Activated CD4-positive, alpha-beta memory T cell treated with anti-CD3 and anti-CD28 coated beads for 36 hours (primary cell): Measurements from ENCODE around the gene RGPD8. TPM values are rescaled to one million over a fixed set of nuclear protein-coding genes. Genes with fewer than 3 reads are reported as not detected.
"Not testable (repeated sequence)": the region's sequence is repeated elsewhere in the genome, so short reads cannot be mapped to it uniquely, and the experiment has no call there.

Source experiments
- CTCF ChIA-PET: fragments of 350-600 bp; sonication (Branson Sonifier 250); formaldehyde crosslinking; loops from one replicate; lab custom pipeline; 2021; ENCODE audit warnings: antibody characterized with exemption, inconsistent platforms; lab: Charles Lee
- POLR2A ChIA-PET: fragments of 350-600 bp; sonication (Branson Sonifier 250); formaldehyde crosslinking; loops from one replicate; lab custom pipeline; 2021; ENCODE audit warnings: antibody characterized with exemption; lab: Charles Lee
- DNase-seq: peaks from one replicate; pipeline ENCODE4 v3.0.0-alpha.2; 2020
- H3K27ac Mint-ChIP-seq: one replicate; pipeline ENCODE4 v1.8.0; 2021; ENCODE audit warnings: mixed read lengths
- H3K27me3 Mint-ChIP-seq: one replicate; pipeline ENCODE4 v1.8.0; 2021; ENCODE audit warnings: mixed read lengths
- H3K36me3 Mint-ChIP-seq: one replicate; pipeline ENCODE4 v1.8.0; 2021; ENCODE audit warnings: mixed read lengths
- H3K4me1 Mint-ChIP-seq: one replicate; pipeline ENCODE4 v1.8.0; 2021; ENCODE audit warnings: low read depth, mixed read lengths
- H3K4me3 Mint-ChIP-seq: one replicate; pipeline ENCODE4 v1.8.0; 2021; ENCODE audit warnings: mild to moderate bottlenecking, mixed read lengths
- H3K9me3 Mint-ChIP-seq: one replicate; pipeline ENCODE4 v1.8.0; 2021; ENCODE audit warnings: mixed read lengths
- intact Hi-C: fragments of 100-400 bp; cut with micrococcal nuclease; formaldehyde crosslinking; loops from one replicate; pipeline ENCODE4 v1.15.1; 2023
- total RNA-seq, 2 experiments: library from RNA; stranded (reverse); gene quantifications; one replicate each; pipeline ENCODE4 v1.2.3, GENCODE V29; 2021

The RGPD8 gene
- total RNA-seq = 10 to 100 TPM; 14.7 to 16.0 TPM

DNA sequence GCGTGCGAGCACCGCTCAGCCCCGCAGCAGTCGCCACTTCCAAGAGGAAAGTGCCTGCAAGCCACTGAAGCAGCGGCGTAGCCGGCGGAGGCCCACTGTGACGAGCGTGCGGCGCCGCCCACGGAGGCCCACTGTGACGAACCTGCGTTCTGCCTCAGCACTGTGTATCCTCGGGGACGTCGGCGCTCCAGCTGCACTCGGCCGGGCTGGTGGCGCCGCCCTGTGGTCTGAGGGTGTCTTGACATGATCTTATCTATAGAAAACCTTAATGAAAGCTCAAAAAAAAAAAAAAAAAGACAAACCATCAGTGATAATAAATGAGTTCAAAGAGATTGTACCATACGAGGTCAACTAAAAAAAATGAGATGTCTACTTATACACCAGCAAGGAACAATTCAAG lies at the start of gene RGPD8:
RGPD8 (minus strand) TSS at position 166 of the 400 bp plus-strand sequence. CDS start 192 bp downstream, outside the sequence.
- H3K27me3 Mint-ChIP-seq, H3K9me3 Mint-ChIP-seq, H3K36me3 Mint-ChIP-seq, POLR2A ChIA-PET: not testable (repeated sequence)
- peak; percentile 91 for DNase-seq
- intact Hi-C loops = loop anchor here (1.0 to 5.0 kb wide), 4 partner anchors 49 to 386 kb away; partner anchors contain the start of gene TTL
- CTCF ChIA-PET = interaction anchor here (0.7 to 1.3 kb wide), 2 partner anchors 164 to 312 kb away, joined by 3 to 6 read pairs; no protein-coding TSS in a partner anchor
- peak within 1 kb of the TSS; percentile 76 for H3K27ac Mint-ChIP-seq
- H3K4me1 Mint-ChIP-seq = peaks cover 14% of the 10 kb centered on the region
- peak within 1 kb of the TSS; percentile 83 for H3K4me3 Mint-ChIP-seq

DNA sequence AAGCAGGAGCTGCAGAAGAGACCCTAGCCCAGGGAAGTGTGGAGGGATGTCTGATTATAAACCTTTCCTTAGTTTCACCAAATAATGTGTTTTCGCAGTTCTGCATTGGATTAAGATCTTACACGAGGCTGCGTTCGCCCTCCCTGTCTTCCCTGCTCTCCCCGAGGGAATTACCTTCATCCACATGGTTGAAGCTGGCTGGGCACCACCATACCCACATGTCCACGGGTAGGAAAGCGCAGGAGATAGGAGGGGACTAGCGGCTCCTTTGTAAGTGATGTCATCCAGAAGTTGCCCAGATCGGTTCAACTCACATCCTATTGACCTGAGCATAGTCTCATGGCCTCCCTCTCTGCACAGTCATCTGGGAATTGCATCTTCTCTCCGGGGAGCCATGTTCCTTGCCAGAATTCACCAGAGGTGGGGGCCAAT lies 49.6 kb upstream of the RGPD8 start:
- Mint-ChIP-seq H3K4me1 (peaks cover 47% of the 10 kb centered on the region), H3K27ac (peak overlapping the region; percentile 77), H3K9me3 (no peaks in the 10 kb centered on the region), H3K36me3 (peaks cover 12% of the 10 kb centered on the region), H3K27me3 (no peaks in the 10 kb centered on the region), H3K4me3 (peak overlapping the region; percentile 92)
- DNase-seq = peak; percentile 25
- ChIA-PET CTCF (interaction anchor here (0.8 to 2.9 kb wide), 3 partner anchors 13 to 100 kb away, joined by 3 to 12 read pairs (median 5); no protein-coding TSS in a partner anchor), POLR2A (interaction anchor here (0.7 kb wide), 1 partner anchor 295 kb away, joined by 3 read pairs; no protein-coding TSS in a partner anchor)
- intact Hi-C loops = loop anchor here (5.0 kb wide), 3 partner anchors 51 to 226 kb away; partner anchors contain the start of genes RGPD8 and ZC3H8

GRCh38 chr2:112482309-112483041 lies 49.0 kb upstream of the RGPD8 start:
- Mint-ChIP-seq H3K27ac (peak overlapping the region; percentile 77), H3K9me3 (no peaks in the 10 kb centered on the region), H3K4me1 (peaks cover 41% of the 10 kb centered on the region), H3K4me3 (peak overlapping the region; percentile 92), H3K27me3 (no peaks in the 10 kb centered on the region), H3K36me3 (peaks cover 12% of the 10 kb centered on the region)
- intact Hi-C loops = loop anchor here (5.0 kb wide), 3 partner anchors 50 to 225 kb away; partner anchors contain the start of genes RGPD8 and ZC3H8
- DNase-seq = peak; percentile 44
- ChIA-PET POLR2A (interaction anchor here (0.7 kb wide), 1 partner anchor 294 kb away, joined by 3 read pairs; no protein-coding TSS in a partner anchor), CTCF (interaction anchor here (0.8 to 2.9 kb wide), 3 partner anchors 12 to 101 kb away, joined by 3 to 12 read pairs (median 5); no protein-coding TSS in a partner anchor)

DNA sequence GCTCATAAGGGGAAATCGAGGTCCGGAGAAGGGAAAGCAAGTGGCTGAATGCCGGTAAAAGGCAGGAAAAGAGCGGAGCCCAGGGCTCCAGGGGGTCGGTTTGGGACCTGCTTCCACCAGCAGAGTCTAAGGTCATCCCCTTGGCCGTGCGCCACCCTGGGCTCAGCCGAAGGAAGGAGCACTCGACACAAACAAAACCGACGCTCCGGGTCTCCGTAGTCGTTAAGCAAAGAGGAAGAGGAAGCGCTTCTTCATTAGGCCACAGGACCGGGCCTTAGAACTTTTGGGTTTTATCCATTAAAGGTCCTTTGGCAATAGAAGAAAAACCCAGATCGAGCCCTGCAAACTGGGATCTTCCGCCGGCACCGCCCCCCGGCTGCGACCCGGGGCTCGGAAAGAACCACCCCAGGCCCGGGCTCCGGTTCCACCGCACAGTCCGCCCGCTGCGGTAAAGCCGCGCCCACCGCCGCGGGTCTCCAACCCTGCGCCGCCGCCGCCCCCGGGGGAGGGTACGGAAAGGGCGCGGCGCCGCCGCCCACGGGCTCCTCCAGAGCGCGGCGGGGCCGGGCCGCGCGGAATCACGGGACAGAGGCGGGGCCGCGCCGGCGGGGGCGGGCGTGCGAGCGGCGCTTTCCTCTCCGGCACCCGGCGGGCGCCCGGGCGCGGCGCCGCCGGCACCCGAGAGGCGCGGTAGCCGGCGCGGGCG lies 48.2 kb upstream of the RGPD8 start, which contains the start of gene TTL:
TTL (plus strand) TSS at position 629 of the 706 bp plus-strand sequence. CDS start 189 bp downstream, outside the sequence.
- H3K4me3 Mint-ChIP-seq = peak within 1 kb of the TSS; percentile 92
- peak within 1 kb of the TSS; percentile 77 for H3K27ac Mint-ChIP-seq
- H3K36me3 Mint-ChIP-seq = peaks cover 12% of the 10 kb centered on the region
- no peaks in the 10 kb centered on the region for H3K27me3 Mint-ChIP-seq
- ChIA-PET POLR2A (no interaction called here), CTCF (interaction anchor here (0.6 to 3.4 kb wide), 11 partner anchors 11 to 360 kb away, joined by 3 to 27 read pairs (median 6); partner anchors contain the start of gene POLR1B)
- no peaks in the 10 kb centered on the region for H3K9me3 Mint-ChIP-seq
- intact Hi-C loops = loop anchor here (1.0 to 5.0 kb wide), 5 partner anchors 49 to 224 kb away; partner anchors contain the start of genes CHCHD5, POLR1B, RGPD8 and ZC3H8
- H3K4me1 Mint-ChIP-seq = peaks cover 34% of the 10 kb centered on the region
- peak; percentile 83 for DNase-seq

GRCh38 chr2:112481050-112481527 lies 47.6 kb upstream of the RGPD8 start:
- Mint-ChIP-seq H3K9me3 (no peaks in the 10 kb centered on the region), H3K27me3 (no peaks in the 10 kb centered on the region), H3K4me1 (peaks cover 28% of the 10 kb centered on the region), H3K27ac (peak overlapping the region; percentile 77), H3K36me3 (peaks cover 12% of the 10 kb centered on the region), H3K4me3 (peak overlapping the region; percentile 81)
- ChIA-PET POLR2A (interaction anchor here (1.0 kb wide), 1 partner anchor 222 kb away, joined by 3 read pairs; no protein-coding TSS in a partner anchor), CTCF (interaction anchor here (0.5 to 3.4 kb wide), 21 partner anchors 8 to 359 kb away, joined by 3 to 27 read pairs (median 4); partner anchors contain the start of gene POLR1B)
- intact Hi-C loops = loop anchor here (1.0 to 5.0 kb wide), 5 partner anchors 49 to 224 kb away; partner anchors contain the start of genes CHCHD5, POLR1B, RGPD8 and ZC3H8
- DNase-seq = peak; percentile 92

GRCh38 chr2:112480530-112481049 lies 47.1 kb upstream of the RGPD8 start:
- DNase-seq = peak; percentile 41
- POLR2A ChIA-PET = interaction anchor here (1.0 kb wide), 1 partner anchor 221 kb away, joined by 3 read pairs; no protein-coding TSS in a partner anchor
- H3K27me3 Mint-ChIP-seq = no peaks in the 10 kb centered on the region
- peak overlapping the region; percentile 81 for H3K4me3 Mint-ChIP-seq
- H3K9me3 Mint-ChIP-seq = no peaks in the 10 kb centered on the region
- H3K27ac Mint-ChIP-seq = peak overlapping the region; percentile 55
- intact Hi-C loops = loop anchor here (1.0 to 5.0 kb wide), 5 partner anchors 48 to 223 kb away; partner anchors contain the start of genes CHCHD5, POLR1B, RGPD8 and ZC3H8
- CTCF ChIA-PET = interaction anchor here (0.5 to 3.4 kb wide), 22 partner anchors 8 to 359 kb away, joined by 3 to 27 read pairs (median 4); partner anchors contain the start of gene POLR1B
- peaks cover 26% of the 10 kb centered on the region for H3K4me1 Mint-ChIP-seq
- peaks cover 12% of the 10 kb centered on the region for H3K36me3 Mint-ChIP-seq

GRCh38 chr2:112476434-112476833 lies 43.0 kb upstream of the RGPD8 start:
- intact Hi-C loops = no loop called here
- H3K27ac Mint-ChIP-seq = no peak overlapping the region
- no peaks in the 10 kb centered on the region for H3K27me3 Mint-ChIP-seq
- no peaks in the 10 kb centered on the region for H3K36me3 Mint-ChIP-seq
- CTCF ChIA-PET = no interaction called here
- H3K4me1 Mint-ChIP-seq = peaks cover 9% of the 10 kb centered on the region
- DNase-seq = no peak
- no peaks in the 10 kb centered on the region for H3K9me3 Mint-ChIP-seq
- POLR2A ChIA-PET = no interaction called here
- no peak overlapping the region for H3K4me3 Mint-ChIP-seq

DNA sequence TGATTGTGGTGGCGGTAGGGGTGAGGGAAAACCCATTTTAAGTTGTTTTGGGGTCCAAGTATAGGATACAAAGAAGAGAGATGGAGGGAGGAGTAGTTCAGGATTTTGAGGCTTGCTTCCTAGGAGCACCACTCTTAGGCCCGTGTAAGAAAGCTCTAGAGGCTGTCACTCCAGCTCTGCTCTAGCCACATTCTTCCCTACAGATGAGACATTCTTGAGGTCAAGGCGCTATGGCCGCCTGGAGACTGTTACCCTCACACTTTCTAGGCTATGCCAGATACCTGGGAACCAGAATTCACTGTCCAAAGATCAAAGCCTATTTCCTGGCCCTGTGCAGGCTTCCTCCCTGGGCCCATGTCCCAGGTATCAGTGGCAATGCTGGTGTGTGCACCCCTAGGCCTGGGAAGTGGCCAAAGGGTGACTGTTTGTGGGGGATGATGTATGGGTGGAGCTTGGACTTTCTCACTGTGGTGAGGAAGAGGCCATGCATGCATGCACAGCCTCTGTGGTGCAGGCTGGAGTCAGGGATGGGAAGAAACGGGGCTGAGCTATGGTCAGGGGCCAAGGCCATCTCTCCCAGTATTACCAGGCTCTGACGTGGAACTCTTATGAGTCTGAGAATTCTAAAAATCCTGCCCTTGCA lies 41.5 kb upstream of the RGPD8 start:
- intact Hi-C loops = no loop called here
- no peaks in the 10 kb centered on the region for H3K36me3 Mint-ChIP-seq
- CTCF ChIA-PET = no interaction called here

DNA sequence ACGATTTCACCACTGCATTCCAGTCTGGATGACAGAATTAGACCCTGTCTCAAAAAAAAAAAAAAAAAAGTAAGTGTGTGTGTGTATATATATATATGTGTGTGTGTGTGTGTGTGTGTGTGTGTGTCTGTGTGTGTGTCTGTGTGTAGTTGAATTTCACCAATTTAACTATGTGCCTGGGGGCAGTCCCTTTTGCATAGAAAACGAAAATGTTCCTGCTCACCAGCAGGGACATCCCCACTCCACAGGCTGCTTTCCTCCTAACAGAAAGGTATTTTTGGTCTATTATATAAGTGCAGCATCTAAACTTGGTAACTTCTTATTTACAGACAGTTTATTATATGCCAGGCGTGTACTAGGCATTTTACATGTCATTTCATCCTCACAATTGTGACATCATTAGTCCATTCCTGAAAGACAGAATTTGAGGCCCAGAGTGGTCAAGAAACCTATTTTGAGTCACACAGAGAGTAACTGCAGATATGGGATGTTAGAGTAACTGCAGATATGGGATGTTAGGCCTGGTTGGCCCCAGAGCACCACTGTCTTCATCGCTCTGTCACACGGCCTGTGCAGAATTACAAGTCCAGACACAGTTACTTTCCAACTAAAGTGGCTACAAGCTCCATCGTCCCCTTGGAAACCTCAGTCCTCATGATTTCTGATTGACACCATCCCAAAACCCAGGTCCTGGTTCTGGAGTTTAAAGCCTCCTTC lies 39.3 kb upstream of the RGPD8 start:
- intact Hi-C loops = no loop called here
- H3K36me3 Mint-ChIP-seq = no peaks in the 10 kb centered on the region
- no peak for DNase-seq
- no peaks in the 10 kb centered on the region for H3K9me3 Mint-ChIP-seq
- no peak overlapping the region for H3K4me3 Mint-ChIP-seq
- peaks cover 2% of the 10 kb centered on the region for H3K4me1 Mint-ChIP-seq
- ChIA-PET CTCF (no interaction called here), POLR2A (no interaction called here)
- H3K27me3 Mint-ChIP-seq = no peaks in the 10 kb centered on the region
- H3K27ac Mint-ChIP-seq = no peak overlapping the region

More for the DNA sequence above, 41.5 kb upstream of the RGPD8 start:
- DNase-seq = no peak
- Mint-ChIP-seq H3K27ac (no peak overlapping the region), H3K4me3 (no peak overlapping the region), H3K9me3 (no peaks in the 10 kb centered on the region), H3K27me3 (no peaks in the 10 kb centered on the region), H3K4me1 (peaks cover 2% of the 10 kb centered on the region)
- POLR2A ChIA-PET = interaction anchor here (0.6 kb wide), 1 partner anchor 19 kb away, joined by 3 read pairs; no protein-coding TSS in a partner anchor

- Mint-ChIP-seq H3K27me3 (peaks cover 8% of the 10 kb centered on the region), H3K36me3 (no peaks in the 10 kb centered on the region)
Observed at GRCh38 chr2:112465382-112465781, 31.9 kb upstream of the RGPD8 start.

More at GRCh38 chr2:112465382-112465781, 31.9 kb upstream of the RGPD8 start:
- CTCF ChIA-PET = no interaction called here
- Mint-ChIP-seq H3K27ac (no peak overlapping the region), H3K4me1 (no peaks in the 10 kb centered on the region), H3K4me3 (no peak overlapping the region), H3K9me3 (no peaks in the 10 kb centered on the region)
- POLR2A ChIA-PET = no interaction called here
- DNase-seq = no peak
- intact Hi-C loops = no loop called here
